T-helper 17 cell (primary cell): ENCODE data around the gene VASN. TPM values are rescaled to one million over a fixed set of nuclear protein-coding genes. Genes with fewer than 3 reads are reported as not detected.
A peak's percentile ranks its signal among the peaks of the same experiment; 100 is the strongest.

Experiments used
- ATAC-seq: fragments of 150-1000 bp; cut with Tn5 transposase; 2 replicates; pipeline ENCODE4 v1.10.0; 2021; ENCODE audit warnings: mild to moderate bottlenecking, moderate library complexity
- DNase-seq, 3 donors: peaks; one replicate each; pipeline versions ENCODE4 v3.0.0 to v3.0.0-alpha.2; 2020 to 2021
- H3K9me3 ChIP-seq: one replicate; pipeline ENCODE4 v1.7.0; 2013; ENCODE audit warnings: low read length, mild to moderate bottlenecking; ENCODE audit not compliant: control insufficient read depth, poor library complexity, severe bottlenecking
- H3K27ac Mint-ChIP-seq: one replicate; pipeline ENCODE4 v1.8.0; 2022; ENCODE audit warnings: mild to moderate bottlenecking, moderate library complexity, mixed read lengths
- H3K27me3 Mint-ChIP-seq: one replicate; pipeline ENCODE4 v1.8.0; 2022; ENCODE audit warnings: mixed read lengths
- H3K36me3 Mint-ChIP-seq: one replicate; pipeline ENCODE4 v1.8.0; 2022; ENCODE audit warnings: low read depth, mixed read lengths
- H3K4me1 Mint-ChIP-seq: one replicate; pipeline ENCODE4 v1.8.0; 2022; ENCODE audit warnings: mild to moderate bottlenecking, mixed read lengths
- H3K4me3 Mint-ChIP-seq: one replicate; pipeline ENCODE4 v1.8.0; 2022; ENCODE audit warnings: mild to moderate bottlenecking, moderate library complexity, mixed read lengths
- total RNA-seq, 4 donors: library from RNA in 2 of 4; stranded (reverse) in 2 of 4; gene quantifications; one replicate each; pipeline ENCODE4 v1.2.3 and lab custom pipeline; 2022 to 2026

The VASN gene
- total RNA-seq, 2 donors from 2014 or later = 0.55 to 0.57 TPM

- H3K9me3 ChIP-seq = no peaks in the 10 kb centered on the region
- peak overlapping the region; percentile 73 for H3K27ac Mint-ChIP-seq
- H3K4me1 Mint-ChIP-seq = peaks cover 27% of the 10 kb centered on the region
- H3K4me3 Mint-ChIP-seq = peak overlapping the region; percentile 9
- DNase-seq (no peak), ATAC-seq (no peak)
- no peaks in the 10 kb centered on the region for H3K27me3 Mint-ChIP-seq
- peaks cover 9% of the 10 kb centered on the region for H3K36me3 Mint-ChIP-seq
Measured at GRCh38 chr16:4407543-4408322, 36.1 kb downstream of the VASN start.

DNA sequence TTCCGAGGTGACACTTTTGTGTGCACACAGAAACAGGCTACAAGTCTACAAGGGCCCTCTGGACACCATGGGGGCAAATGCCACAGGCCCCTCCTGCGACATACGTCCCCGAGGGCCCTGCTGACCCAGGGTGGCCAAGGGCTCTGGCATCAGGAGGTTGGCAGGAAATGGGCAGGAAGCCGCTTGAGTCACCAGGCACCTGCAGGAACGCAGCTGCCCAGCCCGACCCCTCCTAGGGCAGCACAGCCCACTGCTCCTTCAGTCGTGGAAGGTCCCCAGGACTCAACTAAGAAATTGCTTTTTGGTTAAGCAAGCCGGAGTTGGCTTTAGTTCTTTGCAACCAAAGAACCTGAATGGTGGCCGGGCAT, 36.7 kb downstream of the VASN start:
- Mint-ChIP-seq H3K4me1 (peaks cover 32% of the 10 kb centered on the region), H3K27me3 (no peaks in the 10 kb centered on the region), H3K27ac (peak overlapping the region; percentile 73), H3K36me3 (peaks cover 9% of the 10 kb centered on the region), H3K4me3 (peak overlapping the region; percentile 9)
- no peak for DNase-seq
- no peak for ATAC-seq
- H3K9me3 ChIP-seq = no peaks in the 10 kb centered on the region

- peak overlapping the region; percentile 73 for H3K27ac Mint-ChIP-seq
- no peaks in the 10 kb centered on the region for H3K27me3 Mint-ChIP-seq
- DNase-seq = no peak
- no peak for ATAC-seq
- H3K4me3 Mint-ChIP-seq = peak overlapping the region; percentile 50
- H3K4me1 Mint-ChIP-seq = peaks cover 37% of the 10 kb centered on the region
- no peaks in the 10 kb centered on the region for H3K9me3 ChIP-seq
- H3K36me3 Mint-ChIP-seq = peaks cover 9% of the 10 kb centered on the region
Measured at GRCh38 chr16:4409081-4409932, 37.7 kb downstream of the VASN start.

DNA sequence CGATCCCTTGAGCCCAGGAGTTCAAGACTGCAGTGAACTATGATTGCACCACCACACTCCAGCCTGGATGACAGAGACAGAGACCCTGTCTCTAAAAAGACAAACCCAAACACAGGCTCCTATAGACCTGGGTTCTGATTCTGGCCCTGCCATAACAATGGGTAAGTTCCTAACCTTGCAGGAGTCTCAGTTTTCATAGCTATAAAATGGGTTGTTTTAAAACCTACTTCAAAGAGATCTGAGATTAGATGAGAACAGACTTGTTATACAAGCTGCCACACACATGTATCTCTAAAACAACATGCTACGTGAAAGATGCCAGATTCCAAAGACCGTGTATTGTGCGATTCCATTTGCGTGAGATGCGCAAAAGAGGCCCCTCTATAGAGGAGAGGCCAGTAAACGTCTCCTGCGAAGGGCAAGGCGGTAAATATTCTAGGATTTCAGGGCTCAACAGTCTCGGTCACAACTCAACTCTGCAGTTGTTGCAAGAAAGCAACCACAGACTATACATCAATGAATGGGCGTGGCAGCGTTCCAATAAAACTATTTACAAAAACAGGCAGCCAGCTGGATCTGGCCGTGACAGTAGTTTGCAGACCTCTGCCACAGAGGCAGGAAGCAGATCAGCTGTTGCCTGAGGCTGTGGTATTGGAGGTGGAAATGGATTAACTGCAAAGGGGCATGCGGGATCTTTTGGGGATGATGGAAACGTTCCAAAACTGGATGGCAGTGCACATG, 38.9 kb downstream of the VASN start:
- no peaks in the 10 kb centered on the region for H3K9me3 ChIP-seq
- peak overlapping the region; percentile 99 for H3K27ac Mint-ChIP-seq
- ATAC-seq = no peak
- peaks cover 9% of the 10 kb centered on the region for H3K36me3 Mint-ChIP-seq
- peaks cover 42% of the 10 kb centered on the region for H3K4me1 Mint-ChIP-seq
- DNase-seq = no peak
- H3K4me3 Mint-ChIP-seq = peak overlapping the region; percentile 12
- no peaks in the 10 kb centered on the region for H3K27me3 Mint-ChIP-seq

DNA sequence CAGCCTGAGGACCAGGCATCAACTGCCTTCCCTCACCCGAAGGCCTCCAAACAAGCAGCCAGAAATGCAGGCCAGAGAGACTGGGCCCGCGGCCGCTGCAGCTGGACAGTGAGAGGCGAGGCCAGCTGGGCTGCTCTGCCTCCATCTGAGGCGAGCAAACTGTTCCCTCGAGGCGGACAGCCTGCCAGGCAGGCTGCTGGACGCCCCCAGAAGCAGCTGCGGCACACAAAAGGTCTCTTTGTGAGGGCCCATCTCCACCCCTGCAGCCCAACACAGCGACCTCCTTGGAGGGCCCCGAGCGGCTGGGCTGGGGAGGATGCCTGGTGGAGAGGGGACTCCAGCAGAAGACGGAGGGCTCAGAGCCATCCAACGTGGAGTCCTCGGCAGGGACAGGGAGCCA, 40.0 kb downstream of the VASN start:
- no peaks in the 10 kb centered on the region for H3K9me3 ChIP-seq
- DNase-seq (no peak), ATAC-seq (no peak)
- Mint-ChIP-seq H3K4me3 (peak overlapping the region; percentile 12), H3K4me1 (peaks cover 42% of the 10 kb centered on the region), H3K36me3 (peaks cover 6% of the 10 kb centered on the region), H3K27me3 (no peaks in the 10 kb centered on the region), H3K27ac (peak overlapping the region; percentile 99)

- no peak for ATAC-seq
- Mint-ChIP-seq H3K27ac (peak overlapping the region; percentile 99), H3K4me3 (peak overlapping the region; percentile 73), H3K27me3 (no peaks in the 10 kb centered on the region), H3K36me3 (peaks cover 6% of the 10 kb centered on the region), H3K4me1 (peaks cover 45% of the 10 kb centered on the region)
- no peak for DNase-seq
- no peaks in the 10 kb centered on the region for H3K9me3 ChIP-seq
Measured at GRCh38 chr16:4412159-4412558, 40.5 kb downstream of the VASN start.

GRCh38 chr16:4412854-4413253, 41.2 kb downstream of the VASN start:
- peaks cover 6% of the 10 kb centered on the region for H3K36me3 Mint-ChIP-seq
- no peak for DNase-seq
- no peak for ATAC-seq
- peak overlapping the region; percentile 73 for H3K4me3 Mint-ChIP-seq
- H3K27me3 Mint-ChIP-seq = no peaks in the 10 kb centered on the region
- peaks cover 45% of the 10 kb centered on the region for H3K4me1 Mint-ChIP-seq
- peak overlapping the region; percentile 99 for H3K27ac Mint-ChIP-seq
- no peaks in the 10 kb centered on the region for H3K9me3 ChIP-seq

- no peaks in the 10 kb centered on the region for H3K9me3 ChIP-seq
- Mint-ChIP-seq H3K36me3 (peaks cover 6% of the 10 kb centered on the region), H3K27ac (peak overlapping the region; percentile 99), H3K27me3 (no peaks in the 10 kb centered on the region), H3K4me1 (peaks cover 45% of the 10 kb centered on the region), H3K4me3 (peak overlapping the region; percentile 97)
- ATAC-seq (peak; percentile 67), DNase-seq (peak; percentile 58 to 80 (median 61))
Measured at GRCh38 chr16:4414187-4414917, 42.7 kb downstream of the VASN start.

- peaks cover 39% of the 10 kb centered on the region for H3K4me1 Mint-ChIP-seq
- DNase-seq (peak; percentile 51 to 60 (median 55)), ATAC-seq (peak; percentile 1)
- H3K9me3 ChIP-seq = no peaks in the 10 kb centered on the region
- no peaks in the 10 kb centered on the region for H3K27me3 Mint-ChIP-seq
- H3K36me3 Mint-ChIP-seq = peaks cover 6% of the 10 kb centered on the region
- H3K4me3 Mint-ChIP-seq = peak overlapping the region; percentile 97
- peak overlapping the region; percentile 99 for H3K27ac Mint-ChIP-seq
Measured at GRCh38 chr16:4415538-4416199, 44.0 kb downstream of the VASN start.

- DNase-seq = peak; percentile 100
- no peaks in the 10 kb centered on the region for H3K9me3 ChIP-seq
- Mint-ChIP-seq H3K36me3 (peaks cover 6% of the 10 kb centered on the region), H3K4me3 (peak within 1 kb of the TSS; percentile 97), H3K27me3 (no peaks in the 10 kb centered on the region), H3K4me1 (peaks cover 36% of the 10 kb centered on the region), H3K27ac (peak within 1 kb of the TSS; percentile 99)
- peak; percentile 74 for ATAC-seq
Measured at GRCh38 chr16:4416200-4417032, 44.8 kb downstream of the VASN start, which contains the start of gene CORO7. Gene CORO7 (minus strand): TSS chr16:4416596. CDS start chr16:4416518, 78 bp downstream.

- no peak overlapping the region for H3K27ac Mint-ChIP-seq
- no peaks in the 10 kb centered on the region for H3K9me3 ChIP-seq
- peaks cover 4% of the 10 kb centered on the region for H3K36me3 Mint-ChIP-seq
- no peak overlapping the region for H3K4me3 Mint-ChIP-seq
- DNase-seq = no peak
- no peaks in the 10 kb centered on the region for H3K27me3 Mint-ChIP-seq
- peaks cover 17% of the 10 kb centered on the region for H3K4me1 Mint-ChIP-seq
- no peak for ATAC-seq
Measured at GRCh38 chr16:4419402-4419959, 47.8 kb downstream of the VASN start.
